HG03135 (cell line): ENCODE data around the gene EFNB1.

Experiments
- ATAC-seq: cut with Tn5 transposase; IDR thresholded peaks from one replicate; pipeline ENCODE4 v1.9.1; 2021; ENCODE audit warnings: mild to moderate bottlenecking, moderate library complexity; ENCODE audit not compliant: unreplicated experiment

Gene EFNB1

DNA sequence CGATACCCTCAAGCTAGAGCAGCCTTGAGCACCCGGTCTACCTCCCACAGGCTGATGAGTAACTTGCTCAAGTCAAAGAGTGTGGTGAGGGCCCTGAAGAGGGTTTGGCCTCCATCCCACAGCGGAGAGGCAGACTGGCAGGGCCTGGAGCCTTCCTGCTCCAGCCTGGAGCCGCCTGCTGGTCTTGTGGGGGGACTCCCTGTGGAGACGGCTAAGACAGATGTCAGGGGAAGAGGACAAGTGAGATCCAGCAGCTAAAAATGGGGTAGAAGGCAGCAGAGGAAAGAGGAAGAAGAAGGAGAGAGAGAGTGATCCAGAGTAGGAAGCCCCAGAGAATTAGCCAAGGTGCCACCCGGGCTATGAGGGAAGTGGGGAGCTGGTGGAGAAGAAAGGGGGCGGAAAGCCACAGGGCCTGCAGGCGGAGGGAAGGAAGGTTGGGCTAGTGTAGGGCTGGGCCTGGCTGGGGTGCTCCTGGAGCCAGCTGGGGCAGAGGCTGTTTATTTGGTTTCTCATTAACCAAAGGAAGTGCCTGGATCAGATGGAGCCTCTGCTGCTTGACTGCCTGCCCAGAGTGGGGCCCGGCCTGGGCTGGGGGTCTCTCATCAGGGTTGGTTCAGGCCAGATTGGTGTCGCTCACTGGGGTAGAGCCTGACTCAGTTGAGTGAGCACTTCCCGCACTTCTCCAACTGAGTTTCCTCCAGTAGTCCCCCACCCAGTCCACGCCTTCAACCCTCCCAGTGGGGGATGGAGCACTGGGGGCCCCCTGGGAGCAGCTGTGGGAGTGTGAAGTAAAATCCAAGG lies 14.2 kb downstream of the EFNB1 start:
- ATAC-seq: no peak

DNA sequence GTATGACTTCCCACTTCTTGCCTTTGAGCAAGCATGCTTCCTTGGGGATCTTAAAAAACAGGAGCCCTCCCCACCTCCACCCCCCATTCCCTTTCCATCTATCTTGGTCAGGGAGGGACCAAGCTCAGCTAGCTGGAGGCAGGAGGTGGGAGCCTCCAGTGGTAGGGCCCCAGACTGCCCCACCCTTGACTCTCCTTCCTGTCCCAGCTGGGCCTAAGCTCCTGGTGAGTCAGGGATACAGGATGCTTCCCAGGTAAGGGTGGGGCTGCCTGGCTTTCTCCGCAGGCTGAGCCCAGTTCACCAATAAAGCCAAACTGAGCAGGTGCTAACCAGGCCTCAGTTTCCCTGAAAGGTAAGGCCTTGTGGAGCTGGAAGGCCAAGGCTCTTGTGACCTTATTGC lies 15.2 kb downstream of the EFNB1 start:
- ATAC-seq: no peak

DNA sequence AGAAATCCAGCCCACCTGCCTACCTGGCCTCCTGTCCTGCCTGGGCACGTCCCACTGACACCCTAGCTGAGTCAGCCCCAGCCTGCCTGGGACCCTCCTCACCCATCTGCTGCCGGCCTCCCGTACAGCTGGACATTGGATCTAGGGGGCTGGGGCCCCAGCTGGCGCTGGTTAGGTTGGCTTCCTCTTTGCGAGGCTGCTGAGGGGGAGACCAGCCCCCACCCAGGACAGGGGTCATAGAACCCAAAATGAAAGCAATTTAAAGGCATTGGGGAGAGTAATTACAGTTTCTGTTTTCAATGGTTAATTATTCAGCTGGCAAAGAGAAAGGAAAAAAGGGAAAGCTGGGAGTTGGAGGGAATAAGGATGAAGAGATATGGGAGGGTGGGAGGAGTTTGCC lies 15.8 kb downstream of the EFNB1 start:
- ATAC-seq: no peak

DNA sequence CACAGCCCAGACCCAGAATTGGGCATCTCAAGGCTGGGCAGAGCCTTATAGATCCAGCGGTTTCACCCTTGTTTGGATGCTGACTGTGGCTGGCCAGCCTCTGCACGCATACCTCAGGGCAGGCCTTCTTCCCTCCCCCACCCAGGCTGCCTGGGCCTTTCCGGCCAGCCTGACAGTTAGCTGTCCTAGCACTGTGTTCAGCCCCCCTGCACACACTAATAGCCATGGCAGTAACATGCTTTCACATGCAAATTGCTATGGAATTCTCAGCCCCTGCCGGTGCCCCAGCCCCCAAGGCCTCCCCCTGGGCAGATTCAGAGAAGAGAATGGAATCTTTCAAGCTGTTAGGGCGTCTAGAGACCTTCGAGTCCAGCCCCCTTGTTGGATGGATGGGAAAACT lies 17.7 kb downstream of the EFNB1 start:
- no peak for ATAC-seq

DNA sequence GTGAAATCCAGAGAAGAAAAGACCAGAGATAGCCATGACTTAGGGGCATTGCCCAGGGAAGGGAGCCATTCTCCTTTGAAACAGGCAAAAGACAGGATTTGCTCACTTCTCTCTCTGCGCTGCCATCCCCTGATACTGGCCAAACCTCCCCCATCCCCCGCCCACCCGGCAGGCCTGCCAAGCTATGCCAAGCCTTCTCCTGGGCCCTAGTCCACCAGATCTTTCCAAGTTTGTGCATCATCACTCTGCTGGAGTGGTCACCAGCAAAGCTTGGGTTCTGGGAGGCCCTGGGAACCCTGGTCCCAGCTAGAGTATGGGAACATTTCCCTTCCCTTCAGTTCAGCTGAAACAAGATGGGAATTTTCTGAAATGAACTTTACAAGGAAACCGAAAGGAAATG lies 18.4 kb downstream of the EFNB1 start:
- no peak for ATAC-seq

DNA sequence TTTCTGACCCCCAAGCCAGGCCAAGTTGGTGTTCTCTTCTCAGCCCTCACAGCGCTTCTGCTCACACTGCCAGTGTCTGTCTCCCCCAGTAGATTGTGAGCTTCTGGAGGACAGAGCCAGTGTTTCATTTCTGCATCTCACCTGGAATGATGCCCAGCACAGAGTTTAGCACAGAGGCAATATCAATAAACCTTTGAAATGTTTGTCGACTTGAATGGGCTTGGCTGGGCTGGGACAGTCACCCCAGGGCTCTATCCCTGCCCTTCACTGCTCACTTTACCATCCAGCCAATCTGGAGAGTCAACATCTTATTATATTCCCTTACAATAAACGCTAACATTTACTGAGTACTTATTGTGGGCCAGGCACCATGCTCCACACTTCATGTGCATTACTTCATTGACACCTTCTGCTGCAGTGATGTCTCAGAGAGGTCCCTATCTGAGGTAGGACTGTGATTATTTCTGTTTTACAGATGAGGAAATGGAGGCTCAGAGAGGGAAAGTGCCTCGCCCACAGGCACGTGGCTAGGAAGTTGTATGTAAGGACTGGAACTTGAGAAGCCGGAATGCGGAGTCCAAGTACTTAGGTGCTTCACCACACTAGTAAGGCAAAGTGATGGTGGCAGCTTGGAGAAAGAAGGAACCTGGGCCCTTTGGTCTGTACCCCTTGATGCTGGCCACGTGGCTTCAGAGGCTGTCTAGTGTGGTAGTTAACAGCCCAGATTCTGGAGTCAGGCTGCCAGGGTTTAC lies 19.5 kb downstream of the EFNB1 start:
- ATAC-seq: no peak

DNA sequence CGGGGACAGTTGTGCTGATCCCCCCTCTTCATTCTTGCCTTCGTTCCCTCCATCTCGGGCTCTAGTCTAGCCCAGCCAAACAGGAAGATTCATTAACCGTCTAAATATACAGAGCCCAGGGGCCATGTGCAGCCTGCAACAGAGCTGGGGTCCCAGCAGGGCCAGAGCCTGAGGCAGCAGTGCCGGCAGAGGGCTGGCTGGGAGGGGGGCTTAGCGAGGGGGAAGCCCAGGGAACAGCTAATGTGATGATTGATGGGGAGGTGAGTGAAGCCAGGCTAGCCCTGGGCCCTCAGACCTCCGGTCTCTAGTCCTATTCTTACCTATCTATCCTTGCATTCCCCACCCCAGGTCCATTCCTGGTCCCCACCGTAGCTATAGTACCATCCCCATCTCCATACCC lies 22.3 kb downstream of the EFNB1 start:
- no peak for ATAC-seq

DNA sequence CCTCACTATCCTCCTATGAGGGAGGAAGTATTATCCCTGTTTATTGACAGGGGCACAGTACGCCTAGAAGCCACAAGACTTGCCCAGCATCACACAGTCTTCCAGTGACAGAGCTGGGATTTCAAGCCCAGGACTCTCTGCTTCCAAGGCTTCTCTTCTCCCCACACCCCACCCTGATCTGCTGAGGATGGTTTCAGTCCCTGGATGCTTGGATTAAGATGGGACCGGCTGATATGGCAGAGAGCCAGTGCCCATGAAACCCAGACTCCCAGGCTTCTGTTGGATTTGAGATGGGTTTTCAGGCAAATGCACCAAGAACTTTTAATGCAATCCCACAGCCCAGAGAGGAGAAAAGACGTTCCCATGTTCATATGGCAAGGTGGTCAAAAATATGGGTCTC lies 23.2 kb downstream of the EFNB1 start:
- no peak for ATAC-seq

DNA sequence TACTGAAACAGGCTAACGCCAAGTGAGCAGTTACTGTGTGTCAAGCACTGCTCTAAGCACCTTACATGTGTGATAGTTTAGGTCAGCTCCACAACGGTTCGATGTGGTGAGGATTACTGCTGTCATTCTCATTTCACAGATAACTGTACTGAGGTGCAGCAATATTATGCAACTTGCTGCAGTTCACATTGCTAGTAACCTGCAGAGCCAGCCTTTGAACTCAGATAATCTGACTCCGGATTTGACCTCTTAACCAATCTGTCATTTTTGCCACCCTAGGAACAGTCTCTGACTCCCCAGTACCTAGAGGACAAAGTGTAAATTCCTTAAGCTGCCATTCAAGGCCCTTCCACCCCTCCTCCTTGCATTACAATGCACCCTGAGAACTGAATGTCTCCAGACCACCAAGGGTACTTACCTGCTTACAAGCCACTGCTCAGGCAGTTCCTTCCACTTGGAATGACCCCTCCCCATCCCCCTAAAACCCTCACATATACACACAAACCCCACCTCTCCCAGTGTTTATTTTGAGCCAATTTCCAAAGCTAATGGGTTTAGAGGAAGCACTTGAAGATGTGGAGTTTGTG lies 24.9 kb downstream of the EFNB1 start:
- ATAC-seq: no peak

DNA sequence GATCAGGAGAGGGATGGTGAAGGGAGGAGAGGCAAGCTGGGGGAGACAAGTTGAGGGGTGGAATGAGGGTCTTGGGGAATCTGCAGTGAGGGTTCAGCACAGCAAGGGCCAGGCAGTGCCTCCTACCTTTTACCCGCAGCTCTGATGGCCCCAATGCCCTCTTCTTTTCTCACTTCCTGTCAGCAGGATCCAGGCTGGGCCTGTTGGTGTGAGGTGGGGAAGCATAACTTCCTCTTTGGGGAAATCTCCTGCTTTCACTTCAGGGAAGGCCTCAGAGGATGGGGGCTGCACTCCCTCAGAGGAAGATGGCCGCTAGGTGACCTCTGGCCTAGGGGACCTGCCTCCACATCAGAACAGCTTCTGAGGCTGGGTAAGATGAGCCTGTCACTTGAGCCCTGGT lies 36.5 kb downstream of the EFNB1 start:
- no peak for ATAC-seq

DNA sequence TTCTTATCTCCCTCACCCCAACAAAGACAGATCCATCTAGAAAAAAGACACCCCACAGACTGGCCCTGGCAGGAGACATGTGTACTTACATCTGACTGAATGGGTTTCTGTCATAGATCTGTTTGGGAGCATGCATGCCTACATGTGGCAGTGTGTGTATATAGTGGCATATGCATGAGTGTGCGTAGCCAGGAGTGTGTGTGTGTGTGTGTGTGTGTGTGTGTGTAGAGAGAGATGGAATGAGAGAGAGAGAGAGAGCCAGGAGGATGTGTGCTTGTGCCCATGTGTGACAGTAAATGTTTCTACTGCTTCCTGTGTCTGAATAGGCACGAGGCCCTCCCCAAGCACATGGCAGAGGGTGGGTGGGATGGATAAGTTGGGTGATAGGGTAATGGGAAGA lies 37.1 kb downstream of the EFNB1 start:
- no peak for ATAC-seq

DNA sequence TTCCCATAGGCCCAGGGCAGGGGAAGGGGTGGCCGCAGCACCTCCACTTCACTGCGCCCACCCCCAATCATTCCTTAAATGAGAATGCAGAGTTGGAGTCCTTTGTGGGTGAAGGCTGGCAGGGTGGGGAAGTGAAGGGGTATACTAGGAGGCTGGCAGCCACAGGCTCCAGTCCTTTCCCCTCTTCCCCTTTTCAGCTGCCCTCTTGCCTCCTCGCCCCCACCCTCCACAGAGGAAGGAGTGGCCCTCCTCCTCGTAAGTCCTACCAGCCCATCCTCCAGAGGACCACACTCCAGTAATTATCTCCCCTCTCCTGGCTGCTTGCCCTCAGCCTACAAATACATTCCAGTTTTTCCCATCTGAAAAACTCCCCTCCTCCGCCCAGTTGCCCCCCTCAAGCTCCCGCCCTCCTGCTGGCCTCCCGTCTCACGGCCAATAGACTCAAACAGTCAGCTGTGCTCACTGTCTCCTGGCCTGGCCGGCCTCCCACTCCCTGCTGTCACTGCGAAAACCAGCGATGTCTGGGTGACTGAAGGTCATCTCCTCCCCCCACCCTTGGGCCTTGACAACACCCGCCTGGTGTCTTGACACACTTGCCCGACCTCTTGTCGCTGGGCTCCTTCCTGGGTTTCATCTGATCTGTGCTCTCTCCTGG lies 38.8 kb downstream of the EFNB1 start:
- ATAC-seq: no peak

DNA sequence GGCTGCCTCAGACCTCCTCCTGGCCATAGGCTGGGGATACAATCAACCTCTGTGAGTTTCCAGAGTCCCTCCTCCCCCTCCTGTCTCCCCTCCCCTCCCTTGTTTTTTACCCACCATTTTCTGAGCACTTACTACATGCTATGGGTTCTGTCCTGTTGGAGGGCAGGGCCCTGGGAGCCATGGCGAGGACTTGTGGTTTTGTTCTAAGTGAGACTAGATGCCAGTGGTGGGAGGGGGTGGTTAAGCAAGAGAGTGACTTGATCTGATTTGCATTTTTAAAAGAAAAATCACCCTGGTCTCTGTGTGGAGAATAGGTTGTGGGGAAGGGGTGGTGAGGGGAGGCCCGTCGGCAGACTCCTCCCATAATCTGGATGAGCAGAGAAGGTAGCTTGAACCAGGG lies 39.5 kb downstream of the EFNB1 start:
- no peak for ATAC-seq

DNA sequence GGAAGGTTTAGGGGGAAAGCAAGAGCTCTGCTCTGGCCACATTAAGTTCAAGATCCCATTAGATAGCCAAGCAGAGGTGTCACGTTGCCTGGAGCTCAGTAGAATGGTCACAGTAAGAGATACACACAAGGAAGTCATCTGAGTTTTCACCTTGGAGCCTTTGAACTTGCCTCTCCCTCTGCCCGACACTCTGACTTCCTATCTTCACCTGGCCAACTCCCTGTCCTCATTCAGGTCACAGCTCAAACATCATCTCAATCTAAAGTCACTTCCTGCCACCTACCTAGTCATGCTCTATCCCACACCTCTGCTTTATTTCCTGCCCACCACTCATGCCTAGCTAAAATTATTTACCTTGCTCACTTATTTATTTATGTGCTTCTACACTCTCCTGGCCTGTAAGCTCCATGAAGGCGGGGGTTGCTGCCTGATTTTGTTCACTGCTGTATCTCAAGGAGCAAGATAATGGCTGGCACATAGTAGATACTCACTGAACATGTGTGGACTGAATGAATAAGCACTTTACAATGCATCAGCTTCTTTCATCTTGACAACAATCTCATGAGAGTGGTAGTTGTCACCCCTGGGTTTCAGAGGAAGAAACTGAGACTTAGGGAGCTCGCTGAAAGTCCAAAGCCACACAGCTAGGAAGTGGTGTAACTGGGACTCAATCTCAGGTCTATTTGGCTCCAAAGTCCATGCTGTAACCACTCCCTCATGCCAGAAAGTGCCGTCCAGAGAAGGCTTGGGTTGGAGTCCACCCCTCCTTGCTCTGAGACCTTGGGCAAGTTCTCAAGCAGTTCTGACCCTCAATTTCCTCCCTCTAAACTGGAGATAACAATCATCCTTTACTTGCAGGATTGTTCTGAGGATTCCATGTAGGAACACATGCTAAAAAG lies 40.3 kb downstream of the EFNB1 start:
- no peak for ATAC-seq

DNA sequence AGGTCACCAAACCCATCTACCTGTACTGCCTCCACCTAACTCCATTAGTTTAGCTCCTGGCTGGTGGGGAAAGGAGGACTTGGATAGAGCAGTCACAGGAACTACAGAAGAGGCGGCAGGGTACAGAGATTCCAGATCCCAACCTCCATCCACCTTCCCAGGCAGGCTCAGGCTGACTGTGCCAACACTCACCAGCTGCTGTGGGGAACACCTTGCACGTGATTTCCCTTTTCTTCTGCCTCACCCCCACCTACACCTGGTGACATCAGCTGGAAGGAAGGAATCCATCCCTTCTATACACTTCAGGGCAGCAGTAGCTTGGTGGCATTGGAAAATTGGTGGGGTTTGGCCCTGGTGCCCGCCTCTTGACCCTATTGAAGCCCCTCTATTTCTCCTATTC lies 41.5 kb downstream of the EFNB1 start:
- ATAC-seq: no peak

DNA sequence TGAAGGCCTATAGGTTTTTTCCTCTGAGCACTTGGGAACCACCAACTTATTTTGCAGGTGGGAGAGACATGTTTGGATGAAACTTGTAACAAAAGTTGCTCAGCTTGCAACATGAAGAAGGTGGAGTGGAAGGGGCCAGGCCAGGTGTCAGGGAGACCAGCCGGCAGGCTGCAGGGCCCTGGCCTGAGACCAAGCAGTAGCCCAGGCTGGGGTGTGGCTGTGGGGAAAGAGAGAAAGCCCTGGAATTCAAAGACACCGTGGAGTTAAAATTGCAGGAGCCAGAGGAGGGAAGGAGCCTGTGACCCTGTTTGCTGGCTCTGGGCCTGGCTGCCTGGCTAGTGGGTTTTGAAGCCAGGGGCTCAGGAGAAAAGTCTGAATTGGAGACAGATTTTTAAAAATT lies 43.4 kb downstream of the EFNB1 start:
- no peak for ATAC-seq

DNA sequence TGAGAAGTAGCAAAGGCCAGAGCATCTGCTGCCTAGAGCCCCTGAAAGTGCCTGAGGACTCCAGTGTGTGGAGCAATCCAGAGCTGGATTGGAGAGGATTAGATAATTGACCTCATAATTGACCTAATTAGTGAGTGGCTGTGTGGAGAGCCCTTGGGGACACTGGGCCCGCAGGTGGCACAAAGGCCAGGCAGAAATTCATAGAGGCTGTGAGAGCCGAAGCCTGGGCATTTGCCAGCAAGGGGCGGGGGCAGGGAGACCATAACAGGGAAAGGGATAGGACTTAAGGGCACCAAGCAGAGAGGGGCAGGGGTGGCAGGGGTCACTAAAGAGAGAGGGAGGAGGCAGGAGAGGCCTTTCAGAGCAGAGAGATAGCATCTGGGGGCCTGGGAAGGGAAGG lies 45.3 kb downstream of the EFNB1 start:
- no peak for ATAC-seq

DNA sequence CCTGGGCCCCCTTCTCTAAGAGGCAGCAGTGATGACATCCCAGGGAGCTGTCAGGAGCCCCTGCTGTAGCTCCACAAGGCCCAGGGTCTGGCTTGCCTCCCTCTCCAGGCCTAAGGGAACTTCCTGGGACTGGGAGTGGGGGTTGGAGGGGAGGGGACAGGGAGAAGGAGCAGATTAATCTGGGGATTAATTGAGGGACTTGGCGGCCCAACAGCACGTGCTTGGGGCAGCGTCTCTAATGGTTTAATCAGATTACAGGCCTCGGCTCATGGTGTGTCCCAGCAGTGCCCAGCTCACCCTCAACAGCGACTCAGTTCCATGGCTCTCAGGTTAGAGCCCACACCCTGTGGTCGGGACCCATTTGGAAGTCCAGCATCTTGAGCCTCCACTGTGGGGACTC lies 47.9 kb downstream of the EFNB1 start:
- no peak for ATAC-seq

DNA sequence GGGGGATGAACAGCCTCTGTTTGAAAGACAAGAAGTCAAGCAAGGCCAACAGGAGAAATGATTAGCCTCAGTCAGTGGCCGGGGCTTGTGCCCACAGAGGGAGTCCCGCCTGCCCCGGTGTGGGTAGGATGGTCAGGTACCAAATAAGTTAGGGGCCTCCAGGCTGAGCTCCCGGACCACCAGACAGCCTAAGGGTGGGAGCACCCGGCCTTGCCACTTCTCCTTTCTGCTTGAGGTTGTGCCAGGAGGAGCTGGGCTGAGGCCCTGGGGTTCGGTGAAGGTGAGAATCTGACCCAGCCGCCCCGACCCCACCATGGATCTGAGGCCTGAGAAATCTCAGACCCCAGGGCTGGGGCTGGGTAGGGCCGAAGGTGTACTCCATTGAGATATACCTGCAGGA lies 48.8 kb downstream of the EFNB1 start:
- no peak for ATAC-seq

DNA sequence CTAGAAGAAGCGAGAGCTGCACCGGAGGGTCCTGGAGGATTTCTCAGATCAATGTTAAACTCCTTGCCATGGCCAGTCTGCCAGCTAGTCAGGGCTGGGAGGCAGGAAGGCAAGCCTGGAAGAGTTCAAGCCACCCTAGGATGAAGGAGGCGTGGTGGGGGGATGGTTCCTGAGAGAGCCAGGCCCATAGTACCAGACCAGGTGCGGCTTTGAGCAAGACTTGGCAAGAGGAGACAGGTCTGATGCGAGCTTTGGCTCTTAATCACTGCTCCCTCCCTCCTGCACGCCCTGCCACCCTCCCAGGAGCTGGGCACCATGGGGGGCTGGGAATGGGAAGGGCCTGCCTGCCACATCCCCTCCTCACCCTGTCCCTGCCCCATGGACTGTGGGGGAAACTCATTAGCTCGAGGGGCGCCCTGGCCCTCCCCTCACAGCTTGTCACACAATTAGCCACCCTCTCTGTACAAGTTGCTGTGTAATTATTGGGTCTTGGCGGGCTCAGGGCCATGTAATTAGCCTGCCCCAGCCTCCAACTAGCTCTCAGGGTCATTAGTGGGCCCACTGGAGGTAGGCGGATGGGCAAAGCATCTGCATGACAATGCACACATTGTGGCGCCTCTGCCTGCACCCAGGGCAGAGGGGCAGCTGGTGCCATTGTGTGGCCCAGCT lies 50.3 kb downstream of the EFNB1 start:
- ATAC-seq: no peak
